GM18867 (cell line): Measurements from ENCODE around the gene LIF.

Experiments
- ATAC-seq: cut with Tn5 transposase; IDR thresholded peaks from one replicate; pipeline ENCODE4 v1.9.1; 2021; ENCODE audit warnings: mild to moderate bottlenecking, moderate library complexity; ENCODE audit not compliant: unreplicated experiment

The LIF gene

GRCh38 chr22:30193031-30193775 is 53.4 kb downstream of the LIF start:
- ATAC-seq, result no peak

GRCh38 chr22:30192427-30192826 is 54.1 kb downstream of the LIF start:
- no peak for ATAC-seq

- ATAC-seq, result no peak
These were observed 55.4 kb downstream of the LIF start for GRCh38 chr22:30191040-30191701.

- ATAC-seq, result no peak
These were observed 56.0 kb downstream of the LIF start for GRCh38 chr22:30190574-30190973.
